HEK293T (cell line): ENCODE results near the gene MACC1.
"Not testable (repeated sequence)": the region's sequence is repeated elsewhere in the genome, so short reads cannot be mapped to it uniquely, and the experiment has no call there.

Experiments used
- CTCF ChIA-PET: fragments of 350-600 bp; formaldehyde crosslinking; extraction: SDS; loops from one replicate; lab custom pipeline; 2021; ENCODE audit warnings: antibody characterized with exemption, inconsistent platforms; lab: Yijun Ruan, JAX
- POLR2A ChIA-PET: fragments of 350-600 bp; formaldehyde crosslinking; extraction: SDS; loops from one replicate; lab custom pipeline; 2020; ENCODE audit warnings: antibody characterized with exemption, inconsistent platforms; lab: Yijun Ruan, JAX
- DNase-seq: peaks from one replicate; pipeline ENCODE4 v3.0.0; 2012; ENCODE audit warnings: mixed read lengths; ENCODE audit errors: extremely low spot score
- ARNT ChIP-seq: fragments of 450-650 bp; IDR thresholded peaks from 2 replicates; pipeline ENCODE4 v1.6.1; 2017; ENCODE audit warnings: mild to moderate bottlenecking
- BHLHE40 ChIP-seq: fragments of 450-650 bp; IDR thresholded peaks from 2 replicates; pipeline ENCODE4 v1.6.1; 2016; ENCODE audit warnings: mild to moderate bottlenecking, moderate library complexity, borderline replicate concordance
- CTBP1 ChIP-seq: fragments of 450-650 bp; IDR thresholded peaks from 2 replicates; pipeline ENCODE4 v1.6.1; 2016; ENCODE audit warnings: borderline replicate concordance
- ELF4 ChIP-seq: fragments of 450-650 bp; IDR thresholded peaks from 2 replicates; pipeline ENCODE4 v1.6.1; 2017; ENCODE audit warnings: antibody characterized with exemption
- FOXA1 ChIP-seq: fragments of 450-650 bp; IDR thresholded peaks from 2 replicates; pipeline ENCODE4 v1.6.1; 2016; ENCODE audit warnings: mild to moderate bottlenecking
- FOXK2 ChIP-seq: fragments of 450-650 bp; IDR thresholded peaks from 2 replicates; pipeline ENCODE4 v1.6.1; 2016; ENCODE audit warnings: mild to moderate bottlenecking
- FOXM1 ChIP-seq: fragments of 450-650 bp; IDR thresholded peaks from 2 replicates; pipeline ENCODE4 v1.6.1; 2017; ENCODE audit warnings: mild to moderate bottlenecking, borderline replicate concordance
- HDGF ChIP-seq: fragments of 450-650 bp; IDR thresholded peaks from 2 replicates; pipeline ENCODE4 v1.6.1; 2017; ENCODE audit warnings: antibody characterized with exemption, borderline replicate concordance
- L3MBTL2 ChIP-seq: fragments of 450-650 bp; conservative IDR thresholded peaks from 2 replicates; pipeline ENCODE4 v1.6.1; 2016; ENCODE audit warnings: mild to moderate bottlenecking
- LEF1 ChIP-seq: fragments of 450-650 bp; IDR thresholded peaks from 2 replicates; pipeline ENCODE4 v1.6.1; 2017; ENCODE audit warnings: mild to moderate bottlenecking, borderline replicate concordance
- NFRKB ChIP-seq: fragments of 450-650 bp; IDR thresholded peaks from 2 replicates; pipeline ENCODE4 v1.6.1; 2016; ENCODE audit warnings: mild to moderate bottlenecking, moderate library complexity
- SP1 ChIP-seq: fragments of 450-650 bp; IDR thresholded peaks from 2 replicates; pipeline ENCODE4 v1.6.1; 2017
- SUZ12 ChIP-seq: fragments of 450-650 bp; IDR thresholded peaks from 2 replicates; pipeline ENCODE4 v1.6.1; 2016; ENCODE audit warnings: mild to moderate bottlenecking
- TARDBP ChIP-seq: fragments of 450-650 bp; IDR thresholded peaks from 2 replicates; pipeline ENCODE4 v1.6.1; 2016
- ZNF384 ChIP-seq: fragments of 450-650 bp; IDR thresholded peaks from 2 replicates; pipeline ENCODE4 v1.6.1; 2016
- TF ChIP-seq, protein P1 (sequence below): fragments of 450-650 bp; IDR thresholded peaks from 2 replicates; pipeline ENCODE4 v1.6.1; 2016

MACC1 gene

DNA sequence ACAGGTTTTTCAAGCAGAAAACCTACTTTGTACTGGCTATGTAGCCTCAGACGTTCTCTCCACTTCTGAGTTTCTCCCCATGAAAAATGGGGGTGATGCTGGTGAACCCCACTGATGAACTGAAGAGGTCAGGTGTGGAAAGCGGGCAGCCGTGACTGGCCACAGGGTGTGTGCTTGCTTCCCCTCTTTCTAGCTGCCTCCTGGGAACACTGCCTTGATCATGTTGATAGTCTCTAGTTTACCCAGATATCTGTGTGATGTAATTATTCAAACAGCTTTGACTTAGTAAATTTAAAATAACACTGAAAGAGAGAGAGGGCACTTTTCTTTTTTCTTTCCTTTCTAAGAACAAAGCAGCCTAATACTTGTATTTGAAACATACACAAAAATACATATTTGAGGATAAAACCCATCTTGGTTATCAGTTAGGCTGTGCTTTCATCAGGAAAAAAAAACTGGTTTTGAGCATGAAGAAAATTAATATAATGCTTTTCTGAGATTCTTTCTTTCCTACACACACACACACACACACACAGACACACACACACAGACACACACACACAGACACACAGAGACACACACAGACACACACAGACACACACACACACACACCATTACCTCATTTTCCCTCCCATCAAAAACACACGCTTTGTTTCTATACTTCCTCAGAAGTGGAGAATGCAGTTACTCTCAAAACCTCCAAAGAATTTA lies 76.7 kb downstream of the MACC1 start:
- TF ChIP-seq L3MBTL2 (no peak), FOXA1 (no peak), FOXM1 (no peak), ELF4 (no peak), ZNF384 (no peak), ARNT (no peak), NFRKB (no peak), SUZ12 (no peak)
- TF ChIP-seq, protein P1, sequence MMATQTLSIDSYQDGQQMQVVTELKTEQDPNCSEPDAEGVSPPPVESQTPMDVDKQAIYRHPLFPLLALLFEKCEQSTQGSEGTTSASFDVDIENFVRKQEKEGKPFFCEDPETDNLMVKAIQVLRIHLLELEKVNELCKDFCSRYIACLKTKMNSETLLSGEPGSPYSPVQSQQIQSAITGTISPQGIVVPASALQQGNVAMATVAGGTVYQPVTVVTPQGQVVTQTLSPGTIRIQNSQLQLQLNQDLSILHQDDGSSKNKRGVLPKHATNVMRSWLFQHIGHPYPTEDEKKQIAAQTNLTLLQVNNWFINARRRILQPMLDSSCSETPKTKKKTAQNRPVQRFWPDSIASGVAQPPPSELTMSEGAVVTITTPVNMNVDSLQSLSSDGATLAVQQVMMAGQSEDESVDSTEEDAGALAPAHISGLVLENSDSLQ: no peak
- ChIA-PET CTCF (no interaction called here), POLR2A (no interaction called here)
- DNase-seq: no peak

DNA sequence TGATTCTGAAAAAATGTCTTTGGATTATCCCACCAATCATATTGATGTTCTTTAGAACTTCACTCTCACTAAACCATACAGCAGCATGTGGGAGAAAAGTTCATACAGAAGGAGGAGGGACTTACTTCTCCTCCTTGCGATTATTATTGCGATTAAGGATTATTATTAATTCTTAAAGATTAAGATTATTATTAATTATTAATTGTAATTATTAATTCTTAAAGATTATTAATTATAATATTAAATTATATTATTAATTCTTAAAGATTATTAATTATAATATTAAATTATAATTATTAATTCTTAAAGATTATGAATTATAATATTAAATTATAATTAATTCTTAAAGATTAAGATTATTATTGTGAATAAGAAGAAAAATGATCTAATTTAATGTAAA lies 80.5 kb downstream of the MACC1 start:
- DNase-seq: no peak
- CTCF ChIA-PET: no interaction called here
- TF ChIP-seq CTBP1: no peak
- no peak for TF ChIP-seq SP1
- POLR2A ChIA-PET: no interaction called here

DNA sequence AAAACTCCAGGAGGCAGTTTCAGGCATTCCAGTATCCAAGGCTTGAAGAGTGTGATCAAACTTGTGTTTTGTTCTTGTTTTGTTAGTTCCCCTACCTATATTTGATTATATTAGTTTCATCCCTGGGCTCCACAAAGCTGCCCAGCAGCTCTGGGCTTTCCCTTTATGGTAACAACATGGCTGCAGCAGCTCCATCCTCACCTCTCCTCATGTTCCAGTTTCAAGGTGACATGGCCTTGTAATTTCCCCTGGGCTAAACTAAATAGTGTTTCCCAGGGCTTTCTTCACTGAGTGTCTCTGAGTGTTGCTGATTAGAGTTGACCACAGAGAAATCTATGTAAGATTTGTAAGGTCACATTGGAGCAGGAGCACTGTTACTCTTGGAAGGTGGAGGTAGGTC lies 83.4 kb downstream of the MACC1 start:
- POLR2A ChIA-PET: no interaction called here

DNA sequence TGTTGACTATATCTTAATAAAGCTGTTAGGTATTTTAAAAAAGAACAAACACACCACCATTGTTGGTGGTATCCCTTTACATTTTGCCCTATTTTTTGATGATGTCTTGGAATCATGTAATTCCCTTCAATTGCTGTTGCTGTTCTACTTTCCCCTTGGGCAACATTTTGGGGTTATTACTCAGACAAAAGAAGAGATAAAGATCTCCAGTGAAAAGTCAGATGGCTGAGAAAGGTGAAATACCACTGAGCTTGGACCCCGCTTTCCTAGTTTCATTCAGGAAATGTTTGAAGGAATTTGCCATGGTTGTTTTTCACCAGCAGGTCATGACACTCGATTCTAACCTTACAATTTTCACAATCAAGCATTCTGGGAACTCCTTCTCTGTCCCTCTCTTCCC lies 84.6 kb downstream of the MACC1 start:
- TF ChIP-seq FOXK2 (no peak), TARDBP (no peak)
- ChIA-PET POLR2A (no interaction called here), CTCF (no interaction called here)
- no peak for DNase-seq

More for the DNA sequence above, 83.4 kb downstream of the MACC1 start:
- TF ChIP-seq LEF1 (no peak), FOXK2 (no peak), HDGF (no peak), L3MBTL2 (no peak), ELF4 (no peak), SP1 (no peak), NFRKB (no peak)
- CTCF ChIA-PET: no interaction called here
- no peak for DNase-seq

DNA sequence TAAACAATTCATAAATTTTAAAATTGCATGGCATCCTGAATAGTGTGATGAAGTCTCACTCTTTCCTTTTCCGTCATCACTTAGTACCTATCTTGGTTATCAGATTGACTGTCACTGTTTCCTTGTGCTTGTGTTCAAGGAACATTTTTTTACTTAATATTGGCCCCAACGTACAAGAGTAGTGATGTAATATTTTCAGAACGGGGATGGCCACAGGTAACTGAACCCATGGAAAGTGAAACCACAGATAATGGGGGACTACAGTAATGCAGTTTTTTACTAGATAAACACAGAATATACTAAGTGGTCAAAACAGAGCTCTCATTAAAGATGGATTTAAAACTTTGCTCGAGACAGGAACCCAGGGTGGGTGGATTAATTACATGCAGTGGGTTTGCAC lies 85.4 kb downstream of the MACC1 start:
- POLR2A ChIA-PET: no interaction called here
- TF ChIP-seq FOXK2 (no peak), NFRKB (no peak), TARDBP (no peak), HDGF (no peak), FOXM1 (no peak), SUZ12 (no peak), LEF1 (no peak)
- no peak for DNase-seq
- CTCF ChIA-PET: no interaction called here

DNA sequence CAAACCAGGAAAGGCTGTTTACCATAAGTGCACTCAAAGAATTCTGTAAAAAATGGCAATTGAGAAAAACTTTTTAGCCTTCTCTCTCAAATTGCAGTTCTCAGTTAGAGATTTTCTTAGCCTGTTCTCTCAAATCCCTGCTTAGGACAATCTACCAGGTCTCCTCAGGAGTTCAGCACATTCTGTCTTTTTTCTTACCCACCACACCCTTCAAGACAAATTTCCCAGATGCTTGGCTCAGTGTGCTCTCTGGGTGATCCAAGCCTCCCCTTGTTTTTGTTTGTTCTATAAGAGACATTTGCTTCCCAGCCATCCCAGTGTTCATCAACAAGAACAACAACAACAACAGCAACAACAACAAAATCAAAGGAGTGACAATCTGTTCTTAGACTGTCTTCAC lies 87.3 kb downstream of the MACC1 start:
- ChIA-PET POLR2A (no interaction called here), CTCF (no interaction called here)
- TF ChIP-seq SP1 (no peak), NFRKB (no peak), ZNF384 (no peak), SUZ12 (no peak), BHLHE40 (no peak), CTBP1 (no peak), FOXM1 (no peak), ELF4 (no peak), TARDBP (no peak), ARNT (no peak), LEF1 (no peak), L3MBTL2 (no peak), FOXK2 (no peak), FOXA1 (no peak), HDGF (no peak)
- TF ChIP-seq, protein P1: no peak
- DNase-seq: no peak

DNA sequence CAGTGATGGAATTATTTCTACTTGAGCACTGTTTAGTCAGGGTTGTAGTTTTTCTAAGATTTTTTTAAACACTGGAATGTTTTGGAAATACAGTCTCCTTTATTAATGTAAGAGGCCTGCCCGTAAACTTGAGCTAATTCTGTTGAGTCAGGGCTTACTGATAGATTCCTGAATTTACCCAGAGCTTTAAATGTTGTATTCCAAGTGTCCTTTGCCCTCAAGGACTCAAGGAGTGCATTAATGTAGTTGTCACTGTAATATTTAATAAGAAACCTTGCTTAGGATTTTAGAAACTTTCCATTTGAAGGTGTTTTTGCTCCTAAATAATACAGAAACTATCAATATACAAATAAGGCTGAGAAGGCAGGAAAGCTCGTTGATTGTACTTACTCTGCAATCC lies 89.2 kb downstream of the MACC1 start:
- POLR2A ChIA-PET: no interaction called here
- CTCF ChIA-PET: no interaction called here
- no peak for DNase-seq
- TF ChIP-seq SUZ12: no peak
- TF ChIP-seq TARDBP: no peak
- TF ChIP-seq NFRKB: no peak
- TF ChIP-seq, protein P1: no peak
- TF ChIP-seq FOXM1: no peak
- no peak for TF ChIP-seq ARNT
- no peak for TF ChIP-seq CTBP1
- TF ChIP-seq ELF4: no peak
- no peak for TF ChIP-seq BHLHE40
- no peak for TF ChIP-seq L3MBTL2
- no peak for TF ChIP-seq SP1
- TF ChIP-seq LEF1: no peak
- no peak for TF ChIP-seq FOXA1
- no peak for TF ChIP-seq FOXK2
- TF ChIP-seq ZNF384: no peak

DNA sequence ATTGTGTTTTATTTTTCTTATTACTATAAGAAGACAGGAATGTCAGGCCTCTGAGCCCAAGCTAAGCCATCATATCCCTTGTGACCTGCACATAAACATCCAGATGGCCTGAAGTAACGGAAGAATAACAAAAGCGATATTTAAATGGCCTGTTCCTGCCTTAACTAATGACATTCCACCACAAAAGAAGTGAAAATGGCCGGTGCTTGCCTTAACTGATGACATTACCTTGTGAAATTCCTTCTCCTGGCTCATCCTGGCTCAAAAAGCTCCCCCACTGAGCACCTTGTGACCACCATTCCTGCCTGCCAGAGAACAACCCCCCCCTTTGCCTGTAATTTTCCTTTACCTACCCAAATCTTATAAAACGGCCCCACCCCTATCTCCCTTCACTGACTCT lies 91.1 kb downstream of the MACC1 start:
- CTCF ChIA-PET, POLR2A ChIA-PET: not testable (repeated sequence)

DNA sequence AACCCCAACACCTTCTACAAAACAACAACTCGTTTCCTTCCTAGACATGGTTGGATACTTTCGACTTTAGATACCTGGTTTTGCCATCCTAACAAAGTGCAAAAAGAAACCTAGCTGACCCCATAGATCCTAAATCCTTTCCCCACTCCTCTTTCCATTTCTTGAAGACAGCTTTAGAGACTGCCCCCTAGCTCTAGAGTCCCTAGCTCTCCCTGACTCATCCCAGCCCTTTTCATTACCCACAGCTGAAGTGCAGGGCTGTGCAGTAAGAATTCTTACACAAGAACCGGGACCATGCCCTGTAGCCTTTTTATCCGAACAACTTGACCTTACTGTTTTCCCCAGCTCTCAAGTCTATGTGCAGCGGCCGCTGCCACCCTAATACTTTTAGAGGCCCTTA lies 93.1 kb downstream of the MACC1 start:
- POLR2A ChIA-PET, CTCF ChIA-PET, DNase-seq: not testable (repeated sequence)

More for the DNA sequence above, 91.1 kb downstream of the MACC1 start:
- not testable (repeated sequence) for DNase-seq

DNA sequence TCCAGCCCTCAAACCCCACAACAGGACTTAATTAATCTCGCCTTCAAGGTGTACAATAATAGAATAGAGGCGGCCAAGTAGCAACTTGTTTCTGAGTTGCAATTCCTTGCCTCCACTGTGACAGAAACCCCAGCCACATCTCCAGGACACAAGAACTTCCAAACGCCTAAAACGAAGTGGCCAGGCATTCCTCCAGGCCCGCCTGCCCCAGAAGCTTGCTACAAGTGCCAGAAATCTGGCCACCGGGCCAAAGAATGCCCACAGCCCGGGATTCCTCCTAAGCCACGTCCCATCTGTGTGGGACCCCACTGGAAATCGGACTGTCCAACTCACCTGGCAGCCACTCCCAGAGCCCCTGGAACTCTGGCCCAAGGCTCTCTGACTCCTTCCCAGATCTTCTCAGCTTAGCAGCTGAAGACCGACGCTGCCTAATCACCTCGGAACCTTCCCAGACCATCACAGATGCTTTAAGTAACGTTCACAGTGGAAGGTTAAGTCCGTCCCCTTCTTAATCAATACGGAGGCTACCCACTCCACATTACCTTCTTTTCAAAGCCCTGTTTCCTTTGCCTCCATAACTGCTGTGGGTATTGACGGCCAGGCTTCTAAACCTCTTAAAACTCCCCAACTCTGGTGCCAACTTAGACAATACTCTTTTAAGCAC lies 94.4 kb downstream of the MACC1 start:
- POLR2A ChIA-PET, DNase-seq, CTCF ChIA-PET: not testable (repeated sequence)
